GM12878 (cell line): ENCODE results near the gene CEP250. TPM values are rescaled to one million over a fixed set of nuclear protein-coding genes. Genes with fewer than 3 reads are reported as not detected.

Experiments
- ATAC-seq: fragments of 200-7000 bp; cut with Tn5 transposase; 3 replicates; pipeline ENCODE4 v1.9.1; 2020; ENCODE audit warnings: mild to moderate bottlenecking, moderate library complexity
- BruUV-seq: library from RNA; stranded (reverse); fragments of 400-500 nt; replicated peaks from 2 replicates; lab custom pipeline; 2021; lab: Mats Ljungman, UMichigan
- CTCF ChIA-PET: fragments of 300-600 bp; sonication (Branson Sonifier 250); formaldehyde crosslinking; extraction: SDS; loops from one replicate; lab custom pipeline; 2021; ENCODE audit warnings: inconsistent platforms; lab: Yijun Ruan, JAX
- POLR2A ChIA-PET: fragments of 350-600 bp; formaldehyde crosslinking; extraction: SDS; loops from one replicate; lab custom pipeline; 2021; ENCODE audit warnings: inconsistent platforms; lab: Charles Lee
- RAD21 ChIA-PET: fragments of 300-600 bp; sonication (Branson Sonifier 250); formaldehyde crosslinking; loops from one replicate; lab custom pipeline; 2023; ENCODE audit warnings: antibody characterized with exemption; ENCODE audit not compliant: unreplicated experiment; lab: Charles Lee
- SMC1A ChIA-PET: fragments of 300-600 bp; sonication (Branson Sonifier 250); formaldehyde crosslinking; loops from one replicate; lab custom pipeline; 2023; ENCODE audit not compliant: unreplicated experiment, uncharacterized antibody; lab: Charles Lee
- DNase-seq: peaks from one replicate; pipeline ENCODE4 v3.0.0-alpha.2; 2011; ENCODE audit warnings: low read depth, low spot score
- FAIRE-seq: peaks from 3 replicates; lab custom pipeline; 2011; peaks lifted over from hg19 to GRCh38; lab: Jason Lieb, UNC
- H2AFZ ChIP-seq: 2 replicates; pipeline ENCODE4 v1.6.0; 2011; ENCODE audit warnings: low read depth, low read length, control low read depth; ENCODE audit not compliant: control insufficient read depth
- H3K27ac ChIP-seq: 2 replicates; pipeline ENCODE4 v1.5.1; 2011; ENCODE audit warnings: control low read depth; ENCODE audit not compliant: control insufficient read depth, insufficient read depth
- H3K27me3 ChIP-seq, 2 experiments: replicated peaks in 1 of 2; 2 replicates each; pipeline versions ENCODE4 v1.6.0 to v1.6.1; 2011; ENCODE audit warnings: low read length in 1 of 2; ENCODE audit not compliant: control insufficient read depth in 2 of 2, insufficient read depth in 2 of 2
- H3K36me3 ChIP-seq, 2 experiments: 2 replicates each; pipeline ENCODE4 v1.5.1; 2011; ENCODE audit warnings: low read length in 1 of 2; ENCODE audit not compliant: control insufficient read depth in 2 of 2, insufficient read depth in 2 of 2
- H3K4me1 ChIP-seq: 2 replicates; pipeline ENCODE4 v1.6.1; 2011; ENCODE audit warnings: mild to moderate bottlenecking, low read length, moderate library complexity, mixed read lengths; ENCODE audit not compliant: control insufficient read depth, insufficient read depth
- H3K4me2 ChIP-seq: 2 replicates; pipeline ENCODE4 v1.6.0; 2011; ENCODE audit warnings: control low read depth; ENCODE audit not compliant: control insufficient read depth, insufficient read depth
- H3K4me3 ChIP-seq: fragments of 200-600 bp; sonication (generic); 2 replicates; pipeline ENCODE4 v1.5.1; 2016
- H3K79me2 ChIP-seq: 2 replicates; pipeline ENCODE4 v1.6.0; 2011; ENCODE audit warnings: low read length; ENCODE audit not compliant: control insufficient read depth, insufficient read depth
- H3K9ac ChIP-seq: 2 replicates; pipeline ENCODE4 v1.8.0; 2011; ENCODE audit warnings: low read length, control low read depth, mixed read lengths; ENCODE audit not compliant: control insufficient read depth, insufficient read depth
- H3K9me3 ChIP-seq: replicated peaks from 3 replicates; pipeline ENCODE4 v1.5.1; 2011; ENCODE audit warnings: mild to moderate bottlenecking, low read length; ENCODE audit not compliant: control insufficient read depth, insufficient read depth
- H4K20me1 ChIP-seq: 2 replicates; pipeline ENCODE4 v1.6.0; 2011; ENCODE audit not compliant: control insufficient read depth, insufficient read depth
- BCL11A ChIP-seq: IDR thresholded peaks from 2 replicates; pipeline ENCODE4 v1.6.1; 2011; ENCODE audit warnings: low read depth, low read length
- CEBPZ ChIP-seq: fragments of 150-350 bp; IDR thresholded peaks from 2 replicates; pipeline ENCODE4 v1.6.1; 2016; ENCODE audit warnings: low read depth, low read length
- DPF2 ChIP-seq: fragments of 450-650 bp; IDR thresholded peaks from 2 replicates; pipeline ENCODE4 v1.6.1; 2017; ENCODE audit warnings: mild to moderate bottlenecking
- ETV6 ChIP-seq, 2 experiments: fragments of 450-650 bp in 1 of 2; IDR thresholded peaks in 1 of 2; conservative IDR thresholded peaks in 1 of 2; 2 replicates each; pipeline ENCODE4 v1.6.1; 2014; ENCODE audit warnings: antibody characterized with exemption in 1 of 2, borderline replicate concordance in 1 of 2, low read depth in 1 of 2, mild to moderate bottlenecking in 1 of 2, moderate library complexity in 1 of 2
- GABPA ChIP-seq: IDR thresholded peaks from 2 replicates; pipeline ENCODE4 v1.6.1; 2014; ENCODE audit warnings: antibody characterized with exemption, low read depth, mild to moderate bottlenecking, inconsistent platforms
- HDAC6 ChIP-seq: fragments of 200-600 bp; sonication (generic); IDR thresholded peaks from one replicate; pipeline ENCODE4 v1.8.0; 2017; ENCODE audit warnings: antibody characterized with exemption; ENCODE audit not compliant: unreplicated experiment
- IRF4 ChIP-seq: IDR thresholded peaks from 2 replicates; pipeline ENCODE4 v1.6.1; 2011; ENCODE audit warnings: low read depth, low read length
- LARP7 ChIP-seq: fragments of 450-650 bp; IDR thresholded peaks from 2 replicates; pipeline ENCODE4 v1.6.1; 2017; ENCODE audit warnings: mild to moderate bottlenecking
- MEF2B ChIP-seq: fragments of 450-650 bp; IDR thresholded peaks from 2 replicates; pipeline ENCODE4 v1.6.1; 2018; ENCODE audit warnings: mild to moderate bottlenecking, moderate library complexity; ENCODE audit not compliant: partially characterized antibody, poor library complexity, severe bottlenecking
- MTA2 ChIP-seq: fragments of 450-650 bp; IDR thresholded peaks from 2 replicates; pipeline ENCODE4 v1.6.1; 2016; ENCODE audit warnings: low read depth, mild to moderate bottlenecking, moderate library complexity
- MXI1 ChIP-seq: fragments of 150-350 bp; IDR thresholded peaks from 2 replicates; pipeline ENCODE4 v1.6.1; 2011; ENCODE audit warnings: low read depth, mild to moderate bottlenecking, inconsistent platforms, low read length, improper control_type of control experiment
- NKRF ChIP-seq: fragments of 450-650 bp; conservative IDR thresholded peaks from 2 replicates; pipeline ENCODE4 v1.6.1; 2017; ENCODE audit warnings: mild to moderate bottlenecking, moderate library complexity
- POU2F2 ChIP-seq: IDR thresholded peaks from 3 replicates; pipeline ENCODE4 v1.6.1; 2011; ENCODE audit warnings: low read depth, mild to moderate bottlenecking, low read length, borderline replicate concordance
- RAD51 ChIP-seq: fragments of 450-650 bp; IDR thresholded peaks from 2 replicates; pipeline ENCODE4 v1.6.1; 2016; ENCODE audit warnings: moderate library complexity, mild to moderate bottlenecking, inconsistent platforms
- SIX5 ChIP-seq: IDR thresholded peaks from 2 replicates; pipeline ENCODE4 v1.6.1; 2011; ENCODE audit warnings: mild to moderate bottlenecking, low read depth, low read length, moderate library complexity; ENCODE audit not compliant: severe bottlenecking
- USF1 ChIP-seq: IDR thresholded peaks from 2 replicates; pipeline ENCODE4 v1.6.1; 2011; ENCODE audit warnings: borderline replicate concordance, low read depth, mild to moderate bottlenecking, moderate library complexity, mixed read lengths, low read length; ENCODE audit not compliant: insufficient read depth; ENCODE audit errors: extremely low read length
- YY1 ChIP-seq: IDR thresholded peaks from 2 replicates; pipeline ENCODE4 v1.6.1; 2011; ENCODE audit warnings: low read depth, mild to moderate bottlenecking, low read length
- WGBS: methylation state at CpG from one replicate; pipeline ENCODE4 v1.1.6; 2016; ENCODE audit warnings: low lambda C conversion rate; ENCODE audit not compliant: insufficient replicate concordance, insufficient coverage; ENCODE audit errors: missing lambda C conversion rate; 5-methylcytosine and 5-hydroxymethylcytosine counted together
- in situ Hi-C: fragments of 300-500 bp; cut with MboI; formaldehyde crosslinking; loops from 9 replicates; pipeline ENCODE4 v1.14.3; 2018; ENCODE audit warnings: mixed read lengths
- intact Hi-C: fragments of 100-400 bp; cut with micrococcal nuclease; formaldehyde crosslinking; loops from one replicate; pipeline ENCODE4 v1.14.2; 2022; ENCODE audit not compliant: unreplicated experiment
- polyA plus RNA-seq, 11 experiments: library from polyadenylated mRNA; depleted of rRNA in 4 of 11; unstranded in 6 of 11; stranded (reverse) in 5 of 11; fragments of >200 nt; fragmentation: Nextera tagmentation in 4 of 11; fragmentation: Illumina TruSeq in 1 of 11; extraction: Ambion mirVana in 4 of 11; extraction: Trizol in 1 of 11; gene quantifications; 1 replicate in 1 of 11; 2 replicates in 10 of 11; pipeline versions ENCODE4 v1.2.1 to v1.2.3, GENCODE V29; 2011 to 2016; ENCODE audit warnings: inconsistent platforms in 2 of 11, missing spikeins in 2 of 11, low read depth in 1 of 11
- total RNA-seq, 4 experiments: library from RNA; depleted of rRNA in 3 of 4; stranded (reverse); fragments of >200 nt in 3 of 4; fragmentation: Illumina TruSeq in 1 of 4; extraction: Trizol in 1 of 4; gene quantifications; 2 replicates each; pipeline versions ENCODE4 v1.2.1 to v1.2.3, GENCODE V29; 2013 to 2021

The CEP250 gene
- total and polyA plus RNA-seq, 10 of the 15 experiments (the other 5 are each of a cell fraction or from before 2014, with no cell fraction given): 2.4 to 41.6 (median 25.7) TPM

DNA sequence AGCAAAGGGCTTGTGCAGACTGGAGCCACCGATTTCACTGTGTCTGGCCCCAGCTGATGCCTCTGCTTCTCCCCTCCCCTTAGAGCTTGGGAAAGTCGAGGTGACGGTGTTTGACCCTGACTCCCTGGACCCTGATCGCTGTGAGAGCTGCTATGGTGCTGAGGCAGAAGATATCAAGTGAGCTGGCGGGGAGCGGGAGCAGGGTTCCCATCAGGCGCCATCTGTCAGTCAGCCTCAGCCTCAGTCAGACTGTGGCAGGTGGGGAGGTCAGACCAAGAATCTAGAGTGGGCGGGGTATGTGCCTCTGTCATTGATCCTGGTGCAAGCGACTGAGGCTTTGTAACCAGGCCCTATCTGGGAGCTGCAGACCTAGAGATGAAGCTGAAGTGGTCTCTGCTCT, 91.9 kb downstream of the CEP250 start (continued):
- no peak for TF ChIP-seq BCL11A
- no peak for TF ChIP-seq YY1
- TF ChIP-seq USF1: no peak
- TF ChIP-seq SIX5: no peak
- no peak for TF ChIP-seq LARP7
- TF ChIP-seq MTA2: no peak

DNA sequence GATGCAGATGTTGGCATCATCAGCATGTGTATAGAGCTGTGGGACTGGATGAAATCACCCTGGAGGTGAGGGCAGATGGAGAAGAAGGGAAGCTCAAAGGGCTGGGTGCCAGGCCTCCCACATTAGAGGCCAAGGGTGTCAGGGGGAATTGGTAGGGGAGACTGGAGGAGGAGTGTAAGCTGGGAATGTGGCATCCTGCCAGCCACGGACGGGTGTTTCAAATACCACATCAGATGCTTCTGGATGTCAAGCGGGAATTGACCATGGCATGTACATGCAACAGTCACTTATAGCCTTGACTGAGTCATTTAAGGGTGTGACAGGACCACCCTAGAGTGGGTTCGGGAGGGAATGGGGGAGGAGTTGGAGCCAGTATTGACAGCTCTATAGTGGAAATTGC, 96.1 kb downstream of the CEP250 start:
- no peak overlapping the region for H2AFZ ChIP-seq
- POLR2A ChIA-PET: interaction anchor here (0.7 kb wide), 1 partner anchor 112 kb away, joined by 3 read pairs; no protein-coding TSS in a partner anchor
- CTCF ChIA-PET: no interaction called here
- no TSS peak for BruUV-seq
- no peaks in the 10 kb centered on the region for H3K9me3 ChIP-seq
- no peak overlapping the region for H3K9ac ChIP-seq
- H3K36me3 ChIP-seq: peaks cover 9 to 23% of the 10 kb centered on the region in 2 experiments
- H3K4me1 ChIP-seq: no peaks in the 10 kb centered on the region
- H3K79me2 ChIP-seq: no peaks in the 10 kb centered on the region
- H4K20me1 ChIP-seq: no peaks in the 10 kb centered on the region
- no peaks in the 10 kb centered on the region for H3K27me3 ChIP-seq
- no peak for FAIRE-seq
- no peak for DNase-seq
- ATAC-seq: no peak
- SMC1A ChIA-PET: interaction anchor here (1.0 kb wide), 1 partner anchor 8 kb away, joined by 3 read pairs; no protein-coding TSS in a partner anchor
- no peak overlapping the region for H3K4me2 ChIP-seq
- no peak overlapping the region for H3K27ac ChIP-seq
- RAD21 ChIA-PET: no interaction called here
- intact Hi-C loops: no loop called here
- H3K4me3 ChIP-seq: no peak overlapping the region
- no peak for TF ChIP-seq BCL11A
- TF ChIP-seq DPF2: no peak
- TF ChIP-seq MEF2B: no peak
- TF ChIP-seq GABPA: no peak
- no peak for TF ChIP-seq CEBPZ
- TF ChIP-seq IRF4: no peak
- TF ChIP-seq NKRF: no peak
- TF ChIP-seq HDAC6: no peak
- TF ChIP-seq LARP7: no peak
- TF ChIP-seq RAD51: no peak
- TF ChIP-seq MXI1: no peak
- TF ChIP-seq POU2F2: no peak
- no peak for TF ChIP-seq ETV6 (conservative IDR thresholded peaks at IDR 0.05 in 1 of 2, IDR thresholded peaks at IDR 0.05 in 1 of 2; ENCODE audit: borderline replicate concordance in 1 of 2, low read depth in 1 of 2)
- WGBS: 100% methylated on average over 4 of the region's 4 CpGs
- in situ Hi-C loops: no loop called here
